Glutamatergic neuron (in vitro differentiated cells): ENCODE results near the gene PTPRN2. TPM values are rescaled to one million over a fixed set of nuclear protein-coding genes. Genes with fewer than 3 reads are reported as not detected.

ENCODE experiments used
- DNase-seq: peaks from one replicate; pipeline ENCODE4 v3.0.0; 2022
- H3K27ac Mint-ChIP-seq: one replicate; pipeline ENCODE4 v1.8.0; 2020; ENCODE audit warnings: mild to moderate bottlenecking, mixed read lengths, inconsistent platforms; ENCODE audit not compliant: unreplicated experiment
- H3K27me3 Mint-ChIP-seq: one replicate; pipeline ENCODE4 v1.8.0; 2020; ENCODE audit warnings: mild to moderate bottlenecking, moderate library complexity, mixed read lengths, inconsistent platforms; ENCODE audit not compliant: unreplicated experiment
- H3K36me3 Mint-ChIP-seq: one replicate; pipeline ENCODE4 v1.8.0; 2020; ENCODE audit warnings: mild to moderate bottlenecking, mixed read lengths, inconsistent platforms; ENCODE audit not compliant: unreplicated experiment
- H3K4me1 Mint-ChIP-seq: one replicate; pipeline ENCODE4 v1.8.0; 2020; ENCODE audit warnings: mild to moderate bottlenecking, low read depth, mixed read lengths, inconsistent platforms; ENCODE audit not compliant: unreplicated experiment
- H3K4me3 Mint-ChIP-seq: one replicate; pipeline ENCODE4 v1.8.0; 2020; ENCODE audit warnings: mild to moderate bottlenecking, mixed read lengths, inconsistent platforms; ENCODE audit not compliant: unreplicated experiment
- H3K9me3 Mint-ChIP-seq: one replicate; pipeline ENCODE4 v1.8.0; 2020; ENCODE audit warnings: mild to moderate bottlenecking, moderate library complexity, mixed read lengths, inconsistent platforms; ENCODE audit not compliant: unreplicated experiment
- CTCF ChIP-seq: fragments of 200-600 bp; sonication (generic); IDR thresholded peaks from one replicate; pipeline ENCODE4 v1.5.0; 2021; ENCODE audit not compliant: partially characterized antibody, unreplicated experiment
- total RNA-seq: library from RNA; stranded (reverse); fragmentation: NEBNext Ultra II Directional; extraction: Animal tissue kit (Norgen Biotek cat#: 25700); gene quantifications from one replicate; pipeline ENCODE4 v1.2.1, GENCODE V29; 2021; ENCODE audit not compliant: unreplicated experiment

PTPRN2 gene
- total RNA-seq, 1 donor from 2014 or later = 49.0 TPM

DNA sequence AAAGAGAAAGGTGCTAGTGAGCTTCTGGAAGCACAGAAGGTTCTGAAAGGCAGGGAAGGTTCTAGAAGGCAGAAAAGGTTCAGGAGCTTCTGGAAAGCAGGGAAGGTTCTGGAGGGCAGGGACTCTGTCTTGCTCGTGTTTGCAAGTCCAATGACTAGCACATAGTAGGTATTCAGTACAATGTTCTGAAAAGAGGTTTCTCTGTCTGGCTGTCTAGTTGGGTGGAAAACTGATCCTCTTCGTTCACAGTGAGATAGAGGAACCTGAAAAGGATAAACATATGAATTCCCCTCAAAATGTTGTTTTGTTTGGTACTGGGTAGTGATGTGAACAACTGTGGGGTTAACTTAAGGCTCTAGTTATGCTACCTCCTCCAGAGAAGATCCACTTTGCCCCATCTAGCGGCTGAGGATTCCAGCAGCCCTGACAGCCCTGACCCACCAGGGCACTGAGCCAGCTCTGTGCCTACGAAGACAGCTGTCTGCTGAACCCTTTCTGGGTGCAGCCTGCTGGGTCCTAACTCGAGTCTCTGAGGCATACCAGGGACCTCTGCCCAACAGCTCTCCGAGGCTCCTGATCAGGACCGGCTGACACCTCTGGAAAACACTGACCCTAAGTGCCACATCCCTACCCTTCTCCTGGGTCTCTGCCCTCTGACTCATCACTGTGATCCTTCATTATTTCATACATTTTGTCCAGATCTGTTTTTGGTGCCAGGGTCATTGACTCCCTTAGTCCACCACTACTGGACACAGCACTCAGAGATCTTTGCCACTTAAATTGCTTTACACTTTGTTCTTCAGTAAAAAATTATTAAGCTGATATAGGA, 15.4 kb downstream of the PTPRN2 start:
- H3K4me3 Mint-ChIP-seq = no peak overlapping the region
- no peak for DNase-seq
- peaks cover 5% of the 10 kb centered on the region for H3K9me3 Mint-ChIP-seq
- peaks cover 7% of the 10 kb centered on the region for H3K36me3 Mint-ChIP-seq
- no peak for TF ChIP-seq CTCF
- no peak overlapping the region for H3K27ac Mint-ChIP-seq
- H3K27me3 Mint-ChIP-seq = peaks cover 10% of the 10 kb centered on the region
- peaks cover 2% of the 10 kb centered on the region for H3K4me1 Mint-ChIP-seq

DNA sequence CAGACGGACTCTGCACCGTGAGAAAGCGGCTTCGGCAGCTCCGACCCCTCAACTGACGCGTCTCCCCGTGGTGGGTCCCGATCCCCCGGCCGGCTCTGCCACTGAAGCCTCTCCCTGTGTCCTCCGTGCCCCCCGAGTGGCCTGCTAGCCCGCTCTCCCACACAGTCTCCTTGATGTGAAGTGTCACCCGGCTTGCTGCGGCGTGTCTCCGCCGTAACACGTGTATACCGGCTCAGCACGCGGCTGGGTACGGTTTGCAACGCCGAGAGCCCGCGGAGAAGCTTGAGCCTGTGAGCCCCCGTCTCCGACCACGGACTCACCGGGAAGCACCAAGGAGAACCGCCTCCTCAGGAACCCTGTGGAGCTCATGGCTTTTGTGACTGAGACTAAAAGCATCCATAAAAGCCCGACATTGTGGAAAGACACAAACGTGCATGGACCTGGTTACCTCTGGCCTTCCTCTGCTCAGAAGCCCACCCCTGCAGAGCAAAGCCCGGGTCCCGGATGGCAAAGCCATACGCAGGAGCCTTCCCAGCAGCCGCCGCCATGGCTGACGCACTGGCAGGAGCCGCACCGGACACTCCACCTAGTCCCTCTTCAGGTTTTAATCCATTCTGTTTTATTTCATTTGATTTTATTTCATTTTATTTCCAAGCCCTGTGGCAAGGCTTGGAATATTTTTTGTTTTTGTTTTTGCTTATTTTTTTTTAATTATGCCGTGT, 17.0 kb downstream of the PTPRN2 start:
- peaks cover 2% of the 10 kb centered on the region for H3K4me1 Mint-ChIP-seq
- no peak for DNase-seq

GRCh38 chr7:158569858-158570323, 17.7 kb downstream of the PTPRN2 start:
- H3K4me1 Mint-ChIP-seq = peaks cover 2% of the 10 kb centered on the region

More for the DNA sequence above, 17.0 kb downstream of the PTPRN2 start:
- Mint-ChIP-seq H3K9me3 (peaks cover 5% of the 10 kb centered on the region), H3K36me3 (peaks cover 7% of the 10 kb centered on the region), H3K4me3 (no peak overlapping the region), H3K27me3 (peaks cover 10% of the 10 kb centered on the region), H3K27ac (no peak overlapping the region)
- TF ChIP-seq CTCF = no peak

GRCh38 chr7:158568974-158569857, 18.4 kb downstream of the PTPRN2 start:
- peaks cover 7% of the 10 kb centered on the region for H3K36me3 Mint-ChIP-seq
- DNase-seq = no peak
- H3K27ac Mint-ChIP-seq = no peak overlapping the region
- H3K9me3 Mint-ChIP-seq = peaks cover 5% of the 10 kb centered on the region
- no peak overlapping the region for H3K4me3 Mint-ChIP-seq
- no peak for TF ChIP-seq CTCF
- H3K27me3 Mint-ChIP-seq = peaks cover 10% of the 10 kb centered on the region
- H3K4me1 Mint-ChIP-seq = peaks cover 2% of the 10 kb centered on the region

More at GRCh38 chr7:158569858-158570323, 17.7 kb downstream of the PTPRN2 start:
- TF ChIP-seq CTCF = no peak
- Mint-ChIP-seq H3K27me3 (peaks cover 10% of the 10 kb centered on the region), H3K4me3 (no peak overlapping the region), H3K27ac (no peak overlapping the region), H3K36me3 (peaks cover 7% of the 10 kb centered on the region), H3K9me3 (peaks cover 5% of the 10 kb centered on the region)
- no peak for DNase-seq
